Measurements from ENCODE around the gene IFITM2. TPM values are rescaled to one million over a fixed set of nuclear protein-coding genes. Genes with fewer than 3 reads are reported as not detected.

IFITM2 gene
- total and polyA plus RNA-seq, 8 donors = 32.1 to 182 (median 98.1) TPM

GRCh38 chr11:339963-340362 is 32.3 kb downstream of the IFITM2 start:
- FAIRE-seq (no peak), DNase-seq (no peak), ATAC-seq (no peak)
- intact Hi-C loops (cut with DNase I) = no loop called here
- TF ChIP-seq CTCF (IDR thresholded peaks at IDR 0.05) = no peak
- no peaks in the 10 kb centered on the region for H3K4me1 ChIP-seq
- H3K9me3 ChIP-seq = no peaks in the 10 kb centered on the region
- H3K4me3 ChIP-seq = no peak overlapping the region
- no peak overlapping the region for H3K27ac ChIP-seq
- no peaks in the 10 kb centered on the region for H3K36me3 ChIP-seq
- WGBS, 2 donors = 80 to 87% methylated on average over 2 of the region's 2 CpGs
- H3K27me3 ChIP-seq = no peaks in the 10 kb centered on the region

GRCh38 chr11:340539-341512 is 33.2 kb downstream of the IFITM2 start:
- Histone ChIP-seq H3K27ac (no peak overlapping the region), H3K4me1 (no peaks in the 10 kb centered on the region), H3K36me3 (no peaks in the 10 kb centered on the region), H3K4me3 (no peak overlapping the region), H3K27me3 (no peaks in the 10 kb centered on the region), H3K9me3 (no peaks in the 10 kb centered on the region)
- no peak for TF ChIP-seq CTCF (IDR thresholded peaks at IDR 0.05)
- DNase-seq (no peak), ATAC-seq (no peak), FAIRE-seq (no peak)
- 73 to 82% methylated on average over 4 to 5 of the region's 5 CpGs for WGBS, 2 donors
- intact Hi-C loops (cut with DNase I) = no loop called here

- no peak for ATAC-seq
- no peak for DNase-seq
These were observed 34.7 kb downstream of the IFITM2 start for GRCh38 chr11:342328-342727.

GRCh38 chr11:344836-345578 is 37.4 kb downstream of the IFITM2 start:
- DNase-seq (no peak), ATAC-seq (no peak), FAIRE-seq (no peak)
- TF ChIP-seq CTCF (IDR thresholded peaks at IDR 0.05) = no peak
- H3K4me1 ChIP-seq = no peaks in the 10 kb centered on the region
- H3K9me3 ChIP-seq = no peaks in the 10 kb centered on the region
- H3K36me3 ChIP-seq = no peaks in the 10 kb centered on the region
- H3K27me3 ChIP-seq = no peaks in the 10 kb centered on the region
- H3K27ac ChIP-seq = no peak overlapping the region
- intact Hi-C loops (cut with DNase I) = no loop called here
- no peak overlapping the region for H3K4me3 ChIP-seq
- WGBS, 2 donors = 77 to 81% methylated on average over 11 of the region's 11 CpGs

More at GRCh38 chr11:342328-342727, 34.7 kb downstream of the IFITM2 start:
- H3K4me1 ChIP-seq = no peaks in the 10 kb centered on the region
- WGBS, 2 donors = 73 to 77% methylated on average over 3 of the region's 3 CpGs
- no peak for FAIRE-seq
- no peak for TF ChIP-seq CTCF (IDR thresholded peaks at IDR 0.05)
- no peak overlapping the region for H3K4me3 ChIP-seq
- intact Hi-C loops (cut with DNase I) = no loop called here
- no peaks in the 10 kb centered on the region for H3K27me3 ChIP-seq
- H3K36me3 ChIP-seq = no peaks in the 10 kb centered on the region
- no peaks in the 10 kb centered on the region for H3K9me3 ChIP-seq
- no peak overlapping the region for H3K27ac ChIP-seq

Data from pancreas (tissue), 10 donors.